SIG-M5 treated with dmso at 0.1 percent for 504 hours (cell line): Measurements from ENCODE around the gene KCP.
A peak's percentile ranks its signal among the peaks of the same experiment; 100 is the strongest.

Experiments
- DNase-seq: peaks from one replicate; lab custom pipeline; 2025; ENCODE audit not compliant: unreplicated experiment; lab: John Stamatoyannopoulos, UW

The KCP gene

GRCh38 chr7:128908750-128909624 lies 1.5 kb downstream of the KCP start:
- DNase-seq, result no peak

GRCh38 chr7:128906766-128907559 lies 3.5 kb downstream of the KCP start:
- no peak for DNase-seq

GRCh38 chr7:128906001-128906765 lies 4.3 kb downstream of the KCP start:
- no peak for DNase-seq

- peak; percentile 62 for DNase-seq
Observed at GRCh38 chr7:128904381-128905197, 5.9 kb downstream of the KCP start.

GRCh38 chr7:128903621-128904361 lies 6.7 kb downstream of the KCP start:
- no peak for DNase-seq

GRCh38 chr7:128902761-128903585 lies 7.5 kb downstream of the KCP start:
- DNase-seq, result no peak

- DNase-seq, result no peak
Observed at GRCh38 chr7:128900237-128900636, 10.3 kb downstream of the KCP start.

GRCh38 chr7:128899392-128899791 lies 11.1 kb downstream of the KCP start:
- no peak for DNase-seq

GRCh38 chr7:128895320-128895719 lies 15.2 kb downstream of the KCP start:
- DNase-seq, result no peak

- DNase-seq, result no peak
Observed at GRCh38 chr7:128894101-128894440, 16.4 kb downstream of the KCP start.

GRCh38 chr7:128893251-128894100 lies 17.0 kb downstream of the KCP start:
- DNase-seq, result no peak

- DNase-seq, result no peak
Observed at GRCh38 chr7:128892521-128893250, 17.8 kb downstream of the KCP start.

- no peak for DNase-seq
Observed at GRCh38 chr7:128891942-128892269, 18.6 kb downstream of the KCP start.

- DNase-seq, result no peak
Observed at GRCh38 chr7:128891110-128891941, 19.2 kb downstream of the KCP start.

GRCh38 chr7:128890306-128891109 lies 20.0 kb downstream of the KCP start:
- no peak for DNase-seq

- DNase-seq, result peak; percentile 5
Observed at GRCh38 chr7:128889121-128889520, 21.4 kb downstream of the KCP start.
